HG02678 (cell line): ENCODE results near the gene MYO10.
"Not testable (repeated sequence)": the region's sequence is repeated elsewhere in the genome, so short reads cannot be mapped to it uniquely, and the experiment has no call there.

Source experiments
- ATAC-seq: cut with Tn5 transposase; IDR thresholded peaks from one replicate; pipeline ENCODE4 v1.9.1; 2021; ENCODE audit warnings: mild to moderate bottlenecking, moderate library complexity; ENCODE audit not compliant: unreplicated experiment

Gene MYO10

GRCh38 chr5:16936150-16936988, at the start of gene MYO10:
Gene MYO10, minus strand, starts transcription at chr5:16936288. Its CDS starts 480 bp downstream, at chr5:16935808.
- ATAC-seq: peak; percentile 55

- ATAC-seq: not testable (repeated sequence)
Observed at GRCh38 chr5:16985304-16985703, 49.2 kb upstream of the MYO10 start.

GRCh38 chr5:16983972-16984371, 47.9 kb upstream of the MYO10 start:
- no peak for ATAC-seq

- ATAC-seq: no peak
Observed at GRCh38 chr5:16983022-16983639, 47.0 kb upstream of the MYO10 start.

GRCh38 chr5:16981700-16982099, 45.6 kb upstream of the MYO10 start:
- ATAC-seq: no peak

- ATAC-seq: no peak
Observed at GRCh38 chr5:16980983-16981382, 44.9 kb upstream of the MYO10 start.

- no peak for ATAC-seq
Observed at GRCh38 chr5:16978296-16978695, 42.2 kb upstream of the MYO10 start.

GRCh38 chr5:16976625-16977008, 40.5 kb upstream of the MYO10 start:
- peak; percentile 73 for ATAC-seq

- ATAC-seq: peak; percentile 80
Observed at GRCh38 chr5:16975950-16976624, 40.0 kb upstream of the MYO10 start.

- ATAC-seq: no peak
Observed at GRCh38 chr5:16974981-16975380, 38.9 kb upstream of the MYO10 start.

- no peak for ATAC-seq
Observed at GRCh38 chr5:16970826-16971225, 34.7 kb upstream of the MYO10 start.

- ATAC-seq: no peak
Observed at GRCh38 chr5:16970260-16970659, 34.2 kb upstream of the MYO10 start.

GRCh38 chr5:16965581-16965980, 29.5 kb upstream of the MYO10 start:
- no peak for ATAC-seq

- no peak for ATAC-seq
Observed at GRCh38 chr5:16963821-16964220, 27.7 kb upstream of the MYO10 start.

GRCh38 chr5:16961131-16961530, 25.0 kb upstream of the MYO10 start:
- no peak for ATAC-seq

GRCh38 chr5:16957304-16958196, 21.5 kb upstream of the MYO10 start:
- ATAC-seq: no peak

GRCh38 chr5:16953729-16954128, 17.6 kb upstream of the MYO10 start:
- no peak for ATAC-seq

GRCh38 chr5:16952968-16953671, 17.0 kb upstream of the MYO10 start:
- no peak for ATAC-seq

- ATAC-seq: no peak
Observed at GRCh38 chr5:16946725-16947124, 10.6 kb upstream of the MYO10 start.
